NCI-H526 (cell line): ENCODE results near the gene PHF20.
"Not testable (repeated sequence)": the region's sequence is repeated elsewhere in the genome, so short reads cannot be mapped to it uniquely, and the experiment has no call there.

Experiments
- DNase-seq, 2 experiments: peaks; one replicate each; lab custom pipeline; 2025; lab: John Stamatoyannopoulos, UW

The PHF20 gene

GRCh38 chr20:35771689-35772562, at the start of gene PHF20:
PHF20 (plus strand) TSS chr20:35772015; CDS start chr20:35801523, 29,508 bp downstream.
- DNase-seq: peak; percentile 93 to 99

- DNase-seq: not testable (repeated sequence)
Observed at GRCh38 chr20:35723275-35723639, 48.6 kb upstream of the PHF20 start.

- not testable (repeated sequence) for DNase-seq
Observed at GRCh38 chr20:35723652-35724320, 48.0 kb upstream of the PHF20 start.

GRCh38 chr20:35724321-35725230, 47.2 kb upstream of the PHF20 start:
- no peak for DNase-seq

DNA sequence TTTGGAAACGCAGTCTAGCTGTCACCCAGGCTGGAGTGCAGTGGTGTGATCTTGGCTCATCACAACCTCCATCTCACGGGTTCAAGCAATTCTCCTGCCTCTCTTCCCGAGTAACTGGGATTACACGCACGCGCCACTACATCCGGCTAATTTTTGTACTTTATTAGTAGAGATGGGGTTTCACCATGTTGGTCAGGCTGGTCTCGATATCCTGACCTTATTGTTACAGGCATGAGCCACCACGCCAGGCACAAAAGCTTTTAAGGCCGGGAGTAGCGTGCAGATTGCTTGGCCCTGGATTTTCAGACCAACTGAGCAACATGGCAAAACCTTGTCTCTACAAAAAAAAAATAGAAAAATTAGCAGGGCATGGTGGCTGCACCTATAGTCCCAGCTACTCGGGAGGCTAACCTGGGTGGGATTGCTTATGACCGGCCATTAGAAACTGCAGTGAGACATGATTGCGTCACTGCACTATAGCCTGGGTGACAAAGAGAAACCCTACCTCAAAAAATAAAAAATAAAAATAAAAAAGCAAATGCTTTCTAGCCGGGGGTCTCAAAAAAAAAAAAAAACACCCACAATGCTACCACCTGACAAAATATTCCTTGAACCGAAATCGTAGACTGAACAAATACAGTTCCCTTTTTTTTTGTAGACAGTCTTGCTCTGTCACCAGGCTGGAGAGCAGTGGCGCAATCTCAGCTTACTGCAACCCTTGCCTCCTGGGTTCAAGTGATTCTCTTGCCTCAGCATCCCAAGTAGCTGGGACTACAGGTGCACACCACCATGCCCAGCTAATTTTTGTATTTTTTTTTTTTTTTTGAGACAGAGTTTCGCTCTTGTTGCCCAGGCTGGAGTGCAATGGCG, 44.7 kb upstream of the PHF20 start:
- no peak for DNase-seq

DNA sequence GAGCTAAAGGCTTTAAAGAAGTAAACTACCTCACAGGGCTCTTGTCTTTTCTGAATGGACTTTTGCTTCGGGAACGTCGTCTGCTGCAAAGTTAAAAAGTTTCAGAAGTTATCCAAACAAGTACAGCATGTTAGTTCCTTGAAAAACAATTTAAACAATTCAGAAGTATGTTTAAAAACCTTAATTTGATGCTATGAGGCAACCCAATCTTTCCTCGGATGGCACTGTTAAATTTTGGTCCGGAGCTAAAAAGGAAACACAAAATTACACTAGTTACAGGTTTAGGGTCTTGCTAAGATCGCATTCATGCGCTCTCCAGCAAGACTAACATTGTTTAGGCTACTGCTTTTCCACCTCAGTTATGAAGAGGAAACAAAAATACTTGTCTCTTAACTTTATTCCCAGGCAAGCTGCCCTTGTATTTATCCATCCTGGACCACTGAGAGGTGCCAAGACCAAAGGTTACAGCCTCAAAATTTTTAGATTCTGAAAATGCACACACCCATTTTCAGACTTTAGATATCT, 42.5 kb upstream of the PHF20 start:
- DNase-seq: no peak

DNA sequence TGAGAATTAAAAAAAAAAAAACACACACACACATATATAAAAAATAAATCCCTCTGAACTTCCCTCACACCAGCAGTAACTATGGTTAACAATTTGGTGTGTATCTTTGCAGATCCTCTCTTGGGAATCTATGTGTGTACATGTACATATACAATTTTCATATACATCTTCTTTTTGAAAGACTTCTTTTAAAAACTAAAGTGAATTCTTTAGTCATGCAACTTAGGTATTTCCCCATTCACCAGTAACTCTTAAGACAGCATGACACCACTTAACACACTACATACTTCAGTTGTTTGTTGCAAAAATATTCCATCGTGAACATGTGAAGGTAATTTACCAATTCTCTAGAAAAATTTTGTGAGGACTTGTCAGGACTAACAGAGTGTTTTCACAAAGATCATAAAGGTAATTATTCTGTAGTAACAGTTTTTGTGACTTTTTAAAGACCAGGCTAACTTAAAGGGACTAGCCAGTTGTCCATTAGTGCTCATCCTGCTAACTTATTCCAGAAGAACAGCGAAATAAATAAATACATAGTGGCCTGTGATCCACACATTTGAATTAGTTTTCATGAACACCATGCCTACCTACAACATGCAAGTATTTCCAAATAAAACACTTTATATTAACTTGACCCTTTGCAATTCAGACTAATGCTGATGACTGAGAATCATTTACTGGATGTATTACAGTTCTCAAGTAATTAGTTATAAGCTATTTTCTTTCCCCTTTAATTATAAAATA, 41.8 kb upstream of the PHF20 start:
- no peak for DNase-seq

DNA sequence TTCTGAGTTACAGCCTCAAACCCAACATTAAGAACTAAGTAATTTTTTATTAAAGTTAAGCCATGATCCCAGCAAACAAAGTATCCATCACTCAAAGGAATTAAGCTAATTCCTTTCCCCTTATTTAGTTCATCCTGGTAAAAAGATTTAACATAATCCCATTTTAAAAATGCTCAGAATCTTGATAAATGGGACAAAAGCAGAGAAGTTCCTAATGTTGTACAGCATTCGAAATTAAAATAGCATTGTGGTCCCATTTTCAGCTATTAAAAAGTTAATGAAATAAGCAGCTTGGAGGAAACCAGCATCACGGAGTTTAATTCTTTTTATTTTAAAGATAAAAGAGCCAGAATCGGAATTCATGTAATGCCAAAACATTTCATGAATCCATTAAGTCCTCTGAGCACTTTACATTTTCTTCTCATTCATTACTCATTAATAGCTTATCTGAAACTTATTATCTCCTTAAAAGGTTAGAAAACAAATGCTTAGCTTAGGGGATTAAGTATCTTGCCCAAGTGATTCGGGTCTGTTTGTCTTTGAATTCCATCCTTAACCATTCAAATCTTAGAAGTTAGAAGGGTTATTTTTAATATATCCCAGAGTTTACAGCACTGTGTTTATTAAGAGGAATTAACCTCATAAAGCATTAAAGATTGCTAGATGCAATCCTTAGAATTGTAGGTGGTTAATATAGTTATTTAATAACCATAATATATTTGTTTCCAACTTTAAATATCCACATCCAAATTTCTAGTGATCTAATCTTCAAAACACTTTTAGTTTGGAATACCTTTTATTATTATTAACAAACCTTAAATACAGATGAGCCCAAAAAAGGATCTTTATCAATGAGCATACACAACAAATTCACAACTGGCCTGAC, 41.0 kb upstream of the PHF20 start:
- no peak for DNase-seq

- DNase-seq: no peak
Observed at GRCh38 chr20:35731469-35731788, 40.4 kb upstream of the PHF20 start.

GRCh38 chr20:35731862-35732643, 39.8 kb upstream of the PHF20 start:
- DNase-seq: no peak

DNA sequence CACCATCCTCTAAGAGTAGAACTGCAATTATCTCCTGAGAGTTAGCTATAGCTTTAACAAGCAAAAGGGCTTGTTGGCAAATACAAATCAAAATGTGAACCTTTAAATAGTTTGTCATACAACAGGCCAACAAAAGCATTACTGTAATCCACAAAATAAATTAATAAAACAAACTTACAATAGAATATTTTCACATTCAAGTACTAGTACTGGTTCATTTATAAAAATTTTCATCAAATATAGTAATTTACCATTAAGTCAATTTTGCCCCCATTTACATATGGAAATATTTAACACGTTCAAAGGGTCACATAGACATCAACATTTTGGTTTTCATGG, 39.2 kb upstream of the PHF20 start:
- DNase-seq: no peak

DNA sequence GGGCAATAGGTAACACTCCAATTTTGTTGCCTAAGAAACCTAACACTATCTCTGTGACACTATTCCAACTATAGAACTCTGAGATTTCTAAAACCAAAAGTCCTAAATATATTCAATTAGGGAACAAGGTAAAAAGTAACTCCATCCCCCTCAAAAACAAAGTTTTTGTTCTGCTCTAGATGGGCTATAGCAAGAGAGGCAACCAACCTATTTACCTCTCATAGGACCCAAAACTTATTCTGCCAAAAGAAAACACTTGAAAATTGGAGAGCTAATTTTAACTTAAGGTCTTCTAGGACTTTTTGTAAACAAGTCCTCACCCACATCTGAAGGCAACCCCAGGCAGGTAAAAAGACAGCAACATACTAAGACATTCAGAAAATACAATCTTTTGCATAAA, 37.4 kb upstream of the PHF20 start:
- no peak for DNase-seq

DNA sequence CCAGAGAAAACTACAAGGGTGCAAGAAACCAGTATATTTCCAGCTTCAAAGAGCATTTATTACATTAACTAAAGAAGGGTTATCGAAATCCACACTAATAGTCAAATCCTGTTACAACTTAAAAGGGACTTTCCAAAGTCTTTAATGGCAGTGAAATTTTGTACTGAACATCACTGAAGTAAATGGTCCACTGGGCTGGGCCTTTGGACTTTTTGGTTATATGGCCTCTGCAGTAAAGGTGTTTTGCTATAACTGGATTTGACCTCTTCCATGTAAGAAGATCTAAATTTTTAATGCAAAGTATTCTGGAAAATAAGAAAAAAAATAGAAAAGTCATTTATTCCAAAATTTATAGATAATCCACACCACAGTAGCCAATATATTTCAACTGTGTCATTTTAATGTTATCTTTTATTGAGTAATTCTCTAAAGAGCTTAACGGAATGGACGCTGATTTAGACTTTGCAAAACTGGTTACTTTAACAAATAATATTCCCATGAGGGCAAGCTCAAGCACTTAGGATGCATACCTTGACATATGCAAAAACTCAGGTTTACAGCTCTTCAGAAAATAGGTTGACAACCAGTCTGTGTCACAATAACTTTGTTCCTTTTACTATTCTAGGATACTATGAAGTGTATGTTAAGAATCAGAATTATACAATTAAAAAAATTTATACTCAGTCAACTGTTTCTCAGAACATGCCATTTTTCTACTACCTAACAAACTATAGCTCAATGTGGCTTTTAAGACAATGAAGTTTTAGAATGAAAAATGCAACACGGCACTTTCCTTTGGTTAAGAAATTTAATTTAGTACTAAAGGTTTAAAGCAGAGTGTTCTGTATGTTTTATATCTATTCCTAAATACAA, 36.8 kb upstream of the PHF20 start:
- no peak for DNase-seq

DNA sequence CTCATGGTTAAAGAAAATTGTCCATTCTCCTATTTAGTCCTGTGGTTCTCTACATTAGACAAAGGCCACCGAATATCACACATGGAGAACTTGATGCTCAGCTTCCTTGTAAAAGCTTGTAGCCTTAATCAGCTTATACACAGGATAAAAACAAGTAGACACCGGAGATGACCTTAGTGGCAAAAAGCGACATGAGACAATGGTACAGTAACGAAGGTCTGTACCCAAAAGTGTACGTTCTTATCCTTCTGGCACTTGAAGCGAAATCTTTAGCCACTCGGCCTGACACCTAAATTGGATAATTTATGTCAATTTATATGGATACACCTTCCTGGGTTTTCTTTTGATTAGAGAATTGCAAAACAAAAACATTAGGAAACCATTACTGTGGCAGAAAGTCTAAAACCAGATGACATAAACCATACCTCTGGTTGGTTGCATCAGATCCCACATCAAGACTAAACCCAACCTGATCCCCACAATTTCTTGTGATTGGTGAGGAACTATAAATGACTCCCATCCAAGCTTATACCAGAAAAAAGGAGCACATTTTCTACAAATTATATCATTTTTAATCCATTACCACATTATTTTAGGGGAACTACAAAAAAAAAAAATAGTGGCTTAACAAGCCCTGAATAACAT, 35.9 kb upstream of the PHF20 start:
- no peak for DNase-seq

DNA sequence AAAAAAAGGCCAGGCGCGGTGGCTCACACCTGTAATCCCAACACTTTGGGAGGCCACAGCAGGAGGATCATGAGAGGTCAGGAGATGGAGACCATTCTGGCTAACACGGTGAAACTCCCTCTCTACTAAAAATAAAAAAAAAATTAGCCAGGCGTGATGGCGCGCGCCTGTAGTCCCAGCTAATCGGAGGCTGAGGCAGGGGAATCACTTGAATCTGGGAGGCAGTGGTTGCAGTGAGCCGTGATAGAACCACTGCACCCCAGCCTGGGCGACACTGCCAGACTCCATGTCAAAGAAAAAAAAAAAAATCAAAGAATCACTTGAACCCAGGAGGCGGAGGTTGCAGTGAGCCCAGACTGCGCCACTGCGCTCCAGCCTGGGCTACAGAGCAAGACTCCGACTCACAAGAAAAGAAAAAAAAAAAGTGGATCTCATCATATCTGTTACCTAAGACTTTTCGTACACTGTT, 33.9 kb upstream of the PHF20 start:
- DNase-seq: no peak

- DNase-seq: no peak
Observed at GRCh38 chr20:35738410-35739179, 33.2 kb upstream of the PHF20 start.
